H1 (cell line): Measurements from ENCODE around the gene KLF9. TPM values are rescaled to one million over a fixed set of nuclear protein-coding genes. Genes with fewer than 3 reads are reported as not detected.

Experiments used
- CTCF ChIA-PET: fragments of 300-600 bp; sonication (Branson Sonifier 250); formaldehyde crosslinking; loops from one replicate; lab custom pipeline; 2021; ENCODE audit not compliant: partially characterized antibody; lab: Charles Lee
- POLR2A ChIA-PET: fragments of 300-600 bp; sonication (Branson Sonifier 250); formaldehyde crosslinking; loops from one replicate; lab custom pipeline; 2021; ENCODE audit warnings: inconsistent platforms; ENCODE audit not compliant: partially characterized antibody; lab: Charles Lee
- DNase-seq, 2 experiments: peaks; one replicate each; pipeline versions ENCODE4 v3.0.0 to v3.0.0-alpha.2; 2010 to 2022; ENCODE audit warnings: low spot score in 2 of 2, low read depth in 1 of 2, mixed read lengths in 1 of 2
- FAIRE-seq: peaks from 2 replicates; lab custom pipeline; 2011; peaks lifted over from hg19 to GRCh38; lab: Jason Lieb, UNC
- H2AFZ ChIP-seq: 2 replicates; pipeline ENCODE4 v1.8.1; 2012; ENCODE audit warnings: low read length, inconsistent platforms
- H2AK5ac ChIP-seq: 2 replicates; pipeline ENCODE4 v1.6.1; 2013; ENCODE audit warnings: low read depth, low read length
- H2BK120ac ChIP-seq: replicated peaks from 2 replicates; pipeline ENCODE3; 2013; ENCODE audit warnings: low read depth, low read length, inconsistent platforms
- H2BK12ac ChIP-seq: 2 replicates; pipeline ENCODE4 v1.6.1; 2013; ENCODE audit warnings: low read depth, low read length
- H2BK15ac ChIP-seq: 2 replicates; pipeline ENCODE4 v1.6.1; 2013; ENCODE audit warnings: low read length
- H2BK20ac ChIP-seq: 2 replicates; pipeline ENCODE4 v1.6.1; 2013; ENCODE audit warnings: low read length
- H2BK5ac ChIP-seq: 2 replicates; pipeline ENCODE4 v1.6.1; 2013; ENCODE audit warnings: low read depth, low read length
- H3K14ac ChIP-seq: 2 replicates; pipeline ENCODE4 v1.6.1; 2013; ENCODE audit warnings: inconsistent platforms; ENCODE audit not compliant: insufficient read length
- H3K18ac ChIP-seq: 2 replicates; pipeline ENCODE4 v1.6.1; 2013; ENCODE audit warnings: low read length; ENCODE audit errors: extremely low read depth
- H3K23ac ChIP-seq: 2 replicates; pipeline ENCODE4 v1.6.1; 2013; ENCODE audit warnings: inconsistent platforms; ENCODE audit not compliant: insufficient read length
- H3K23me2 ChIP-seq: 2 replicates; pipeline ENCODE4 v1.6.1; 2013; ENCODE audit warnings: low read depth, low read length
- H3K27ac ChIP-seq: 2 replicates; pipeline ENCODE4 v1.6.1; 2011; ENCODE audit warnings: low read depth, low read length, inconsistent platforms
- H3K27me3 ChIP-seq, 4 experiments: replicated peaks in 1 of 4; 1 replicate in 1 of 4; 2 replicates in 3 of 4; pipeline versions ENCODE4 v1.6.1 to v1.8.1; 2011 to 2013; ENCODE audit warnings: low read length in 3 of 4, mild to moderate bottlenecking in 3 of 4, inconsistent platforms in 2 of 4, mixed read lengths in 2 of 4, moderate library complexity in 1 of 4; ENCODE audit not compliant: control insufficient read depth in 3 of 4, insufficient read depth in 3 of 4; ENCODE audit errors: extremely low read depth in 1 of 4
- H3K36me3 ChIP-seq, 4 experiments: 2 replicates each; pipeline versions ENCODE4 v1.6.1 to v1.8.1; 2011 to 2013; ENCODE audit warnings: mild to moderate bottlenecking in 4 of 4, low read length in 3 of 4, moderate library complexity in 2 of 4, control low read depth in 1 of 4, inconsistent platforms in 1 of 4; ENCODE audit not compliant: insufficient read depth in 4 of 4, control insufficient read depth in 2 of 4
- H3K4ac ChIP-seq: replicated peaks from 2 replicates; pipeline ENCODE3; 2013; ENCODE audit warnings: low read length, low read depth, mixed read lengths, inconsistent platforms; ENCODE audit not compliant: insufficient read length
- H3K4me1 ChIP-seq, 4 experiments: replicated peaks in 1 of 4; 1 replicate in 1 of 4; 2 replicates in 3 of 4; pipeline versions ENCODE4 v1.6.1 to v1.8.1; 2011 to 2013; ENCODE audit warnings: low read length in 3 of 4, inconsistent platforms in 2 of 4, mixed read lengths in 1 of 4; ENCODE audit not compliant: insufficient read depth in 4 of 4, control insufficient read depth in 3 of 4
- H3K4me2 ChIP-seq, 2 experiments: 2 replicates each; pipeline versions ENCODE4 v1.6.1 to v1.8.1; 2011 to 2013; ENCODE audit warnings: low read depth in 2 of 2, low read length in 2 of 2, control low read depth in 1 of 2, inconsistent platforms in 1 of 2, mild to moderate bottlenecking in 1 of 2; ENCODE audit not compliant: insufficient read depth in 1 of 2
- H3K4me3 ChIP-seq, 4 experiments: fragments of 200-600, 300-600 bp in 1 of 4; sonication (generic), shearing (Covaris generic), sonication (Bioruptor Twin) in 1 of 4; 2 replicates each; pipeline versions ENCODE4 v1.5.1 to v1.8.1; 2011 to 2016; ENCODE audit warnings: low read length in 4 of 4, low read depth in 3 of 4, control low read depth in 2 of 4, inconsistent platforms in 2 of 4, mild to moderate bottlenecking in 2 of 4, mixed read lengths in 1 of 4, moderate library complexity in 1 of 4; ENCODE audit not compliant: insufficient read depth in 2 of 4; ENCODE audit errors: extremely low read depth in 1 of 4
- H3K56ac ChIP-seq: replicated peaks from 2 replicates; pipeline ENCODE3; 2013; ENCODE audit warnings: low read depth, mild to moderate bottlenecking, mixed read lengths, low read length, inconsistent platforms; ENCODE audit not compliant: insufficient read length
- H3K79me1 ChIP-seq: 2 replicates; pipeline ENCODE4 v1.6.1; 2013; ENCODE audit warnings: low read depth, low read length, control low read depth
- H3K79me2 ChIP-seq, 2 experiments: 2 replicates each; pipeline versions ENCODE4 v1.6.1 to v1.8.1; 2012 to 2013; ENCODE audit warnings: low read length in 2 of 2, mild to moderate bottlenecking in 2 of 2, inconsistent platforms in 1 of 2; ENCODE audit not compliant: insufficient read depth in 2 of 2, control insufficient read depth in 1 of 2
- H3K9ac ChIP-seq, 4 experiments: replicated peaks in 1 of 4; 1 replicate in 1 of 4; 2 replicates in 3 of 4; pipeline versions ENCODE4 v1.6.1 to v1.8.1; 2011 to 2013; ENCODE audit warnings: low read depth in 3 of 4, low read length in 3 of 4, control low read depth in 2 of 4, mild to moderate bottlenecking in 2 of 4, moderate library complexity in 2 of 4, inconsistent platforms in 1 of 4; ENCODE audit errors: extremely low read depth in 1 of 4
- H3K9me3 ChIP-seq, 2 experiments: 2 replicates each; pipeline versions ENCODE4 v1.6.1 to v1.8.1; 2012 to 2013; ENCODE audit warnings: mild to moderate bottlenecking in 2 of 2, moderate library complexity in 2 of 2, control low read depth in 1 of 2, inconsistent platforms in 1 of 2, low read depth in 1 of 2, low read length in 1 of 2, mixed read lengths in 1 of 2; ENCODE audit not compliant: insufficient read depth in 2 of 2
- H4K20me1 ChIP-seq, 2 experiments: replicated peaks in 1 of 2; 2 replicates each; pipeline versions ENCODE3 to v1.8.1; 2011 to 2013; ENCODE audit warnings: inconsistent platforms in 2 of 2, low read length in 2 of 2, mild to moderate bottlenecking in 1 of 2; ENCODE audit not compliant: insufficient read depth in 2 of 2, control insufficient read depth in 1 of 2
- H4K5ac ChIP-seq: 2 replicates; pipeline ENCODE4 v1.6.1; 2013; ENCODE audit warnings: low read length, low read depth, mixed read lengths, inconsistent platforms; ENCODE audit not compliant: insufficient read length
- H4K8ac ChIP-seq: 2 replicates; pipeline ENCODE4 v1.8.0; 2013; ENCODE audit warnings: mild to moderate bottlenecking, moderate library complexity, low read length, inconsistent platforms; ENCODE audit not compliant: insufficient read depth; ENCODE audit errors: extremely low read depth
- H4K91ac ChIP-seq: replicated peaks from 2 replicates; pipeline ENCODE3; 2013; ENCODE audit warnings: low read length, mixed read lengths, inconsistent platforms; ENCODE audit not compliant: insufficient read length
- BCL11A ChIP-seq, 2 experiments: IDR thresholded peaks; one replicate each; pipeline ENCODE4 v1.6.1; 2011; ENCODE audit warnings: low read depth in 2 of 2, low read length in 2 of 2, mild to moderate bottlenecking in 2 of 2
- CBX5 ChIP-seq: fragments of 300-800, 300-1000 bp; sonication (generic); IDR thresholded peaks from 2 replicates; pipeline ENCODE4 v1.7.1; 2016; ENCODE audit warnings: antibody characterized with exemption, low read length, low read depth
- CBX8 ChIP-seq: fragments of 300-800, 300-1000 bp; sonication (generic); IDR thresholded peaks from 2 replicates; pipeline ENCODE4 v1.7.1; 2016; ENCODE audit warnings: low read depth, low read length, borderline replicate concordance
- JUN ChIP-seq: IDR thresholded peaks from 2 replicates; pipeline ENCODE4 v1.6.1; 2011; ENCODE audit warnings: low read depth, mild to moderate bottlenecking, improper control_type of control experiment, low read length
- KDM1A ChIP-seq: fragments of 200-600, 300-600 bp; sonication (generic); IDR thresholded peaks from 2 replicates; pipeline ENCODE4 v1.7.1; 2016; ENCODE audit warnings: mild to moderate bottlenecking, low read length, borderline replicate concordance
- KDM4A ChIP-seq: IDR thresholded peaks from one replicate; pipeline ENCODE4 v1.7.1; 2012; ENCODE audit warnings: low read depth, mild to moderate bottlenecking, moderate library complexity, low read length, inconsistent platforms; ENCODE audit not compliant: severe bottlenecking
- NANOG ChIP-seq: IDR thresholded peaks from 2 replicates; pipeline ENCODE4 v1.6.1; 2011; ENCODE audit warnings: low read length, low read depth, mild to moderate bottlenecking, inconsistent platforms; ENCODE audit not compliant: insufficient read depth, poor library complexity, severe bottlenecking
- RAD21 ChIP-seq, 2 experiments: IDR thresholded peaks in 1 of 2; conservative IDR thresholded peaks in 1 of 2; 2 replicates each; pipeline ENCODE4 v1.6.1; 2011; ENCODE audit warnings: low read depth in 2 of 2, low read length in 2 of 2, improper control_type of control experiment in 1 of 2, inconsistent platforms in 1 of 2, mild to moderate bottlenecking in 1 of 2, moderate library complexity in 1 of 2
- RFX5 ChIP-seq: IDR thresholded peaks from 2 replicates; pipeline ENCODE4 v1.6.1; 2011; ENCODE audit warnings: low read depth, low read length, improper control_type of control experiment, borderline replicate concordance
- RXRA ChIP-seq: IDR thresholded peaks from 2 replicates; pipeline ENCODE4 v1.6.1; 2011; ENCODE audit warnings: low read depth, mild to moderate bottlenecking, low read length, moderate library complexity; ENCODE audit not compliant: insufficient read depth
- SUZ12 ChIP-seq: fragments of 200-600 bp; sonication (generic); IDR thresholded peaks from 2 replicates; pipeline ENCODE4 v1.6.1; 2012; ENCODE audit warnings: mild to moderate bottlenecking, inconsistent platforms, low read length, moderate library complexity, mixed read lengths
- TCF12 ChIP-seq: IDR thresholded peaks from 2 replicates; pipeline ENCODE4 v1.6.1; 2011; ENCODE audit warnings: low read depth, mild to moderate bottlenecking, low read length
- WGBS, 2 experiments: shearing (Covaris generic) in 1 of 2; methylation state at CpG; one replicate each; pipeline versions ENCODE4 v1.1.6 to v1.1.7; 2013 to 2015; ENCODE audit warnings: low lambda C conversion rate in 2 of 2, mixed read lengths in 2 of 2, inconsistent platforms in 1 of 2, low coverage in 1 of 2, missing lambda C conversion rate in 1 of 2; ENCODE audit not compliant: insufficient replicate concordance in 2 of 2, insufficient coverage in 1 of 2, insufficient read length in 1 of 2; ENCODE audit errors: extremely low coverage in 1 of 2, missing lambda C conversion rate in 1 of 2; 5-methylcytosine and 5-hydroxymethylcytosine counted together
- polyA plus RNA-seq, 7 experiments: library from polyadenylated mRNA; depleted of rRNA in 3 of 7; stranded (reverse) in 5 of 7; unstranded in 2 of 7; fragments of >200 nt in 5 of 7; fragments of 200-250 nt in 2 of 7; gene quantifications; 1 replicate in 5 of 7; 2 replicates in 1 of 7; 4 replicates in 1 of 7; pipeline versions ENCODE4 v1.2.1 to v1.2.3, GENCODE V29; 2011 to 2013; ENCODE audit warnings: missing spikeins in 2 of 7, mixed read lengths in 2 of 7
- total RNA-seq: library from RNA; stranded (reverse); fragmentation: NEBNext Ultra II Directional; extraction: Animal tissue kit (Norgen Biotek cat#: 25700); gene quantifications from 2 replicates; pipeline ENCODE4 v1.2.1, GENCODE V29; 2021
- TF ChIP-seq, protein P1 (sequence below): IDR thresholded peaks from 2 replicates; pipeline ENCODE4 v1.6.1; 2011; ENCODE audit warnings: low read length, improper control_type of control experiment

The KLF9 gene
- total and polyA plus RNA-seq, 2 of the 8 experiments (the other 6 are each of a cell fraction or from before 2014, with no cell fraction given), result 0.47 to 0.82 TPM

DNA sequence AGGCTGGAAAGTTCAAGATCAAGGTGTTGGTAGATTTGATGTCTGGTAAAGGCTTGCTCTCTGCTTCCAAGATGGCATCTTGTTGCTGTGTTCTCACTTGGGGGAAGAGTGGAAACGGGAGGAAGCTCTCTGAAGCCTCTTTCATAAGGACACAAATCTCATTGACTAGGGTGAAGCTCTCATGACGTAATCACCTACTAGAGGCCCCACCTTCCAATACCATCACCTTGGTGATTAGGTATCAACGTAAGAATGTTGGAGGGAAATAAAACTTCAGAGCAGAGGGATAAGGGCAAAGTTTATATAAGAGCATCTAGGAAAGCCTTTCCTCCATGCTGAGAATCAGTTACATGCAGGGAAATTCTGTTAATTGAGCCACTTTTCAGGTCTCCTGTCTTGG, 15.4 kb upstream of the KLF9 start:
- Histone ChIP-seq H4K20me1 (no peaks in the 10 kb centered on the region), H2BK12ac (no peak overlapping the region), H2AFZ (no peak overlapping the region), H3K4ac (no peak overlapping the region), H2BK15ac (no peak overlapping the region), H2BK5ac (no peak overlapping the region), H3K27me3 (no peaks in the 10 kb centered on the region), H3K4me3 (no peak overlapping the region), H3K36me3 (no peaks in the 10 kb centered on the region), H3K56ac (no peak overlapping the region), H3K4me2 (no peak overlapping the region), H3K23me2 (no peaks in the 10 kb centered on the region), H4K5ac (no peak overlapping the region), H2BK20ac (no peak overlapping the region), H2AK5ac (no peak overlapping the region), H3K18ac (no peak overlapping the region), H3K9me3 (no peaks in the 10 kb centered on the region), H3K79me1 (no peaks in the 10 kb centered on the region), H3K4me1 (0 out of 7 replicates have a peak, but pooled peaks cover 0 to 2% (median 0%) of the 10 kb centered on the region in 4 experiments), H2BK120ac (no peak overlapping the region), H3K79me2 (no peaks in the 10 kb centered on the region), H4K8ac (no peak overlapping the region), H3K14ac (no peak overlapping the region), H4K91ac (no peak overlapping the region), H3K27ac (no peak overlapping the region), H3K23ac (no peak overlapping the region), H3K9ac (no peak overlapping the region)
- ChIA-PET POLR2A (interaction anchor here (1.6 kb wide), 1 partner anchor 9 kb away, joined by 5 read pairs; no protein-coding TSS in a partner anchor), CTCF (no interaction called here)
- DNase-seq (no peak), FAIRE-seq (no peak)
- WGBS, 2 experiments, result 79% methylated on average over 3 of the region's 3 CpGs; no CpG with 5 or more reads in 1 of the 2 experiments
- TF ChIP-seq RXRA, result no peak
- TF ChIP-seq RAD21 (IDR thresholded peaks at IDR 0.05 in 1 of 2, conservative IDR thresholded peaks at IDR 0.05 in 1 of 2; ENCODE audit: low read depth in 2 of 2, low read length in 2 of 2), result no peak
- no peak for TF ChIP-seq RFX5
- TF ChIP-seq NANOG, result no peak
- TF ChIP-seq CBX8, result no peak
- no peak for TF ChIP-seq CBX5
- TF ChIP-seq, protein P1, sequence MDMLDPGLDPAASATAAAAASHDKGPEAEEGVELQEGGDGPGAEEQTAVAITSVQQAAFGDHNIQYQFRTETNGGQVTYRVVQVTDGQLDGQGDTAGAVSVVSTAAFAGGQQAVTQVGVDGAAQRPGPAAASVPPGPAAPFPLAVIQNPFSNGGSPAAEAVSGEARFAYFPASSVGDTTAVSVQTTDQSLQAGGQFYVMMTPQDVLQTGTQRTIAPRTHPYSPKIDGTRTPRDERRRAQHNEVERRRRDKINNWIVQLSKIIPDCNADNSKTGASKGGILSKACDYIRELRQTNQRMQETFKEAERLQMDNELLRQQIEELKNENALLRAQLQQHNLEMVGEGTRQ, result no peak
- no peak for TF ChIP-seq JUN
- TF ChIP-seq BCL11A (IDR thresholded peaks at IDR 0.05; ENCODE audit: low read depth in 2 of 2, low read length in 2 of 2), result no peak
- no peak for TF ChIP-seq KDM1A
- TF ChIP-seq SUZ12, result no peak
- TF ChIP-seq KDM4A, result no peak
- no peak for TF ChIP-seq TCF12
